UCSD-AML1 (cell line): ENCODE measurements around the gene COPB2.
"Not testable (repeated sequence)": the region's sequence is repeated elsewhere in the genome, so short reads cannot be mapped to it uniquely, and the experiment has no call there.

Experiments used
- DNase-seq: peaks from one replicate; lab custom pipeline; 2025; ENCODE audit not compliant: unreplicated experiment; lab: John Stamatoyannopoulos, UW

COPB2 gene

GRCh38 chr3:139389552-139390368, at the start of gene COPB2:
Gene COPB2 (minus strand): TSS chr3:139389647. CDS start chr3:139389550, 97 bp downstream.
- DNase-seq: peak; percentile 99

DNA sequence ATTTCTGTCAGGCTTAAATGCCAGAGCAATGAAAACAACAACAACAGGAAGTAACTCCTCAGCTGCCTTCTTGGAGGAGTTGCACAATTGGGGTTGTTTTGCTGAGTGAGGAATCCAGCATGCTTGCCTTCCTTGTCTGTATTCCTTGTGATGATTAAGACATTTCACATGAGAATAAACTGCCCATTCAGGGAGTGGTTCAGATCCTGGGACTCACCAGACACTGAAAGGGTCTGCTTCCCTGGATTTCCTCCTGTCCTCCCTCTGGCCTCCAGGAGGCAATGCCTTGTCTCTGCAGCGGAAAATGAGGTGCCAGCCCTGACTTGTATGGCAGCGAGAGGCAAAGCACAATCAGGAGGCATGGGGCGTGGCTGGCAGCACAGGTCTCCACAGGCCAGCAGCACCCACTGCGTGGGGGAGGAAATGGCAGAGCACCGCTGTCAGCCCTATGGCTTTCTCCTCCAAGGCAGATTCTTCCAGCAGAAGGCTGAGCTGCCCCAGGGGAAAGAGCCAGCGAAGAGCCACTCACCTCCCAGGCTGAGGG, 45.4 kb upstream of the COPB2 start:
- DNase-seq: no peak

GRCh38 chr3:139434228-139434627, 44.8 kb upstream of the COPB2 start:
- DNase-seq: no peak

DNA sequence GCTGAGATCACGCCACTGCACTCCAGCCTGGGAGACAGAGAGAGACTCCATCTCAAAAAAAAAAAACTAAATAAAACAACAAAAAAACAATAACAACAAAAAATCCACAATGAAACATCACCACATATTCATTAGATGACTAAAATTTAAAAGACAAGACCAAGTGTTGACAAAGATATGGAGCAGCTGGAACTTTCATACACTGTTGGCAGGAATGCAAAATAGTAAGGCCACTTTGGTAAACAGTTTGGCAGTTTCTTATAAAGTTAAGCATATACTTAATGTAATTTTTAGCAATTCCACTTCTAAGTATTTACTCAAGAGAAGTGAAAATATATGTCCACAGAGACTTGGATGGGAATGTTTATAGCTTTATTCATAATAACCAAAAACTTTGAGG, 43.6 kb upstream of the COPB2 start:
- no peak for DNase-seq

DNA sequence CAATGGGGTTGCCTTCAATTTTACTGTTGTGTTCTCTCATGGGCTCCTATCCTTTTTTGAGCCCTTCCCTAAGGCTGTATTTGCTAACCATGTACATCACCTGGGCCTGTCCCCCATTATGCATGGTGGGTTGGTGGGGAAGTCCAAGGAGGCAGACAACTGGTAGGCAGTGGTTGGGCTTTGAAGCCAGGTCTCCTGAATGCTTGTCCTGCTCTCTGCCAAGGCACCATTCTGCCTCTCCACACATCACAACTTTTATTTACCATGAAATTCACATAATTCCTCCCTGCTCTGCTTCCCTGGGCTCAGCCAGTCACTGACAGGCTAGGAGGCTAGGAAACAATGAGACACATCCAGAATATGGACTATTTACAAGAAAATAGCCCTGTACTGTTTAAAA, 41.0 kb upstream of the COPB2 start:
- no peak for DNase-seq

DNA sequence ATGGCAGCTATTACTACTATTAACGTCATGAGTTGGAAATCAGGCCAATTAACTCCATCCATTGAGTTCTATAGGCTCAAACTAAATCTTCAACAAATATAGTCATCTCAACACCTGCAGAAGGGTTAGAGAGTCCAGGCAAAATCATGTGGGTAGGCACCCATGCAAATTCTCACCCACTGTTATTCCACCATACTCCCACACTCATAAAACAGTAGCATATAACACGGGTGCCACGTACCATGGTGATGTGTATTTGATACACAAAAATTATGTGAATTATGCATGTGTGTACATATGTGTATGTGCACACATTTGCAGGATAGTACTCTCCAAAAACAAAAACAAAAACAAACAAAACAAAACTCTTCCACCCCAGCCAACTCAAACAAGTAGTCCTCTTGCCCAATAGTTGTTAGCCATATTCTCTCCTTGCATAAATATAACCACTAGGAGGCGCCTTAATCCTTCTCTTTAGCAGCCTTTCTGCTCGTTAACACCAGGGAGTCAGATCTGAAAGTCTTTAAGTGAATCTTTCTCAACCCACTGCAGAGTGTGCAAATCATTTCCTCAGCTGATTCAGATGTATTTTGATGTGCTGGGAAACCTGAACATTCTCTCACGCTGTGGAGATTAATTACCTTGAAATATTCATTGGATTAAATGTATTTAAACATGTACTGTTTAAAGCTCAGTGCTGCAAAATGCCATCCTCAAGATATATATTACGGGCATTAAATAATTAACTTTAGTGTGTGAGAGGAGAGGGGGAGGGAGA, 38.0 kb upstream of the COPB2 start:
- DNase-seq: no peak

DNA sequence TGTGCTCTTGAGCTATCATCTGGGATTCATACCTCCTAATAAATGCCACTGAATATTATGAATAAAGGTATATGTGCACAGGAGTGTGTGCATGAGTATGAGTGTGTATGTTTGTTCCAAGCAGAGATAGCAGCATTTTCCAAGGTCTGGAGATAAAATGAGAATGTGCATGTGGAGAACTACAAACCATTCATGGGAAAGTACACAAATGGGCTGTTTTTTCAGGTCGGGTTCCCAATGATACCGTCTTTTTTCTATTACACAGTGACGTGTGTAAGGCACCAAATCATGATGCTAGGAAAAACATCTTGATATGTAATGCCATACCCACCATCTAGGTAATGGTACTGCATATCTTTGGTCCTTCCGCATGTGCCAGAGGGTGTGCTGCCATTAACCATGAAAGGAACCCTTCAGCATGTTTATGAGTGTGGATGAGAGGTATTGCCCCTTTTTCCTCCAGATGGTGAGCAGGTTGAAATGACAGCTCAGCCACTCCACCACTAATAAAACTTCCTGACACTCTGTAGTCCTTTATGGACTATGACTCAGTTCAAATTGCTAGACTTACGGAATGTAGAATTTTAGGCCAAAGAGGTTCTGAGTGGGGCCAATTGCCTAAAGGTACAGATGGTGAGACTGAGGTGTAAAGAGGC, 36.4 kb upstream of the COPB2 start:
- DNase-seq: no peak

DNA sequence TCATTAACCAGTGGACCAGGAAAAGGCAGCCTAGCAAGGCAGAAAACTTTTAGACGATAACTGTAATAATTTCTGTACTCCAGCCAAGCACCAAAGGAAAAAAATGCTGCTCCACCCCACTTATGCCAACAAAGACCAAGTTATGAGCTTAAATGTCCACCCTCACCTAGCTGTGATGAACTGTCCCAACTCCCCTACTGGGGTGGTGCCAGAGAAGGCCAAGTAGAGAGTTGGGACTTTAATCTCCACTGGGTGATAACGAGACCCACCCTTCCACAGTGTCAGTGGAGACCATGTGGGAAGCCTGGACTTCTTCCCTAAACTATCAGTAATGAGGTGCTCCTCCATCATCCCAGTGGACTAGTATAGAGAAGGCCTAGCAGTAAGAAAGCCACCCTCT, 33.8 kb upstream of the COPB2 start:
- DNase-seq: no peak

- no peak for DNase-seq
Measured at GRCh38 chr3:139421460-139421859, 32.0 kb upstream of the COPB2 start.

DNA sequence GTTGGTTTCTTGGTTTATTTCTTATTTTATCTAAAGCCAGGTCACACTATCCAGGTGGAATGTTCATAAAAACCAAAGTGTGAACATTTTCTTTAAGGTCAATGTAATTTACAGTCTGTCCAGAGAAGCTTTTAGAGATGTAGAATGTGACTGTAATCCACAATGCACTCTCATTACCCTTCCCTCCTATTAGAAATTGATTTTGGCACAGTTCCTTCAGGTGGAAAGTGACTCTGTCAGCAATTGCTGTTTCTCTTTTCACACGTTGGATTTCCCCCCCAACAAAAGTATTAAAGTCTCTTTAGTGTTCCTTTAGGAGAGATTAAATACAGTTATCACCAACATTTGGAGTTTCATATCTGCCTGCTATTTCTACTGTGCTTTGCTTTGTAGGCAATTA, 31.6 kb upstream of the COPB2 start:
- no peak for DNase-seq

DNA sequence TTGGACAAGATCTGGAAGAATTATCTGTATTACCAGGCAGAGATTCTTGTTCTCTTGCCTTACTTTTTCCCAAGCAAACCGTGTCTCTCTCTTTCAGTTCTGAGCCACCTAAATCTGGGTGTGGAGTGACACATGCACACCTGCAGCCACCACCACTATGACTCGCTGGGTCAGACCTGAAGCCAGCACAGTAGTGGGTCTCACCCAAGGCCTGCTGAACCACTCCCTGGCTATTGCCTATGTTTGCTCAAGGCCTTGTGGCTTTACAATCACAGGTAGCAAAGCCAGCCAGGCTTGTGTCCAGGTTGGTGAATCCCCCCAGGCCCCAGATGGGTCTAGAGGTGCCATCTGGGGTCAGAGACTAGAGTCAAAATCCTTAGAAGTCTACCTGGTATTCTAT, 28.7 kb upstream of the COPB2 start:
- no peak for DNase-seq

GRCh38 chr3:139416275-139416674, 26.8 kb upstream of the COPB2 start:
- DNase-seq: no peak

- no peak for DNase-seq
Measured at GRCh38 chr3:139414608-139415224, 25.3 kb upstream of the COPB2 start.

DNA sequence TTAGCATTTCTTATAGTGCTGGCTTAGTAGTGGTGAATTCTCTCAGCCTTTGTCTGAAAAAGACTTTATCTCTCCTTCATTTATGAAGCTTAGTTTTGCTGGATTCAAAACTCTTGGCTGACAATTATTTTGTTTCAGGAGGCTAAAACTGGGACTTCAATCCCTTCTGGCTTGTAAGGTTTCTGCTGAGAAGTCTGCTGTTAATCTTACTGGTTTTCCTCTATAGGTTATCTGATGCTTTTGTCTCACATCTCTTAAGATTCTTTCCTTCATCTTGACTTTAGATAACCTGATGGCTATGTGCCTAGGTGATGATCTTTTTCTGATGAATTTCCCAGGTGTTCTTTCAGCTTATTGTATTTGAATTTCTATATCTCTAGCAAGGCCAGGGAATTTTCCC, 23.4 kb upstream of the COPB2 start:
- DNase-seq: not testable (repeated sequence)

- DNase-seq: not testable (repeated sequence)
Measured at GRCh38 chr3:139401155-139401554, 11.7 kb upstream of the COPB2 start.

- DNase-seq: no peak
Measured at GRCh38 chr3:139396707-139397106, 7.3 kb upstream of the COPB2 start.

DNA sequence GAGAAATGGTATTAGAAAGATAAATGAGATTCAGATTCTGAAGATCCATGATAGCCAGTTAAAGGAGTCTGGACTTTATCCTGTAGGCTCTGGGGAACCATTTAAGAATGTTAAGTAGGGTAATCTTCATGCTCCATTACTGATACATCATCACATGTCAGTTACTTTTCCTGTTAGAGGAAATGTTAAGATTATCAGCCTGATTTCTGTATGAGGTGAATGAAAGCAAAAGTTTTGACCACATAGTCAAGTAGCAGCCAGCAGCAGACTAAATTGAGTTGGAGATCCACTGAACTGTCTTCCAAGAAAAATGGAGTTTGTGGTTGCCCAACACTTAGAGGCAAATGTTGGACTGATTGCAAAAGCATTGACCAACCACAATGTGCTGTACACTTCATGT, 4.7 kb upstream of the COPB2 start:
- no peak for DNase-seq

GRCh38 chr3:139388821-139389551, 461 bp downstream of the COPB2 start:
- DNase-seq: no peak

DNA sequence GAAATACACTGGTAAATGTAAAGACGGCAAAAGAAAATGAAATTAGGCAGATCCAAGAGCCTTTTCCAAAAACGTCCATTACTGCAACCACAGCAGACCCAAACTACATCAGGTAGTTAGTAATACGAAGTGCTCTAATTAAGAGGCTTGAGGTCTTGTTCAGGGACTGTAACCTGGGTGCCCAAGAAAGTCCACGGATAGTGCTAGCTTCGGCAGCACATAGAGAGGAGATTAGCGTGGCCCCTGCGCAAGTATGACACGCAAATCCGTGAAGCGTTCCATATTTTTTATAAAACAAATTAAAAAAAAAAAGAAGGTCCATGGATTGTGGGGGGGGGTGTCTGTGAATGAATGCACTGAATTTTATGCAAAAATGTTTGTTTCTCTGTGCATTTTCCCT, 1.4 kb downstream of the COPB2 start:
- no peak for DNase-seq

DNA sequence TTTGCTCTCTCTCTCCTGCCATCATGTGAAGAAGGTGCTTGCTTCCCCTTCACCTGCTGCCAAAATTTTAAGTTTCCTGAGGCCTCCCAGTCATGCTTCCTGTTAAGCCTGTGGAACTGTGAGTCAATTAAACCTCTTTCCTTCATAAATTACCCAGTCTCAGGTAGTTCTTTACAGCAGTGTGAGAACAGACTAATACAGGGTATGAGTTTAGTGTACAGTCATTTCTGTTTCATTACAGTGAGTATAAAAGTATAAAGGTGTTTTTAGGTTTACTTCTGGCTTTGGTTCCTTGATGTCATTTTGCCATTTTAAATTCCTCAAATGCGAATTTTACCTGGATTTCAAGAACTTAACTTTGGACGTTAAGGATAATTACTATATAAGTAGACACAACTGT, 7.2 kb downstream of the COPB2 start:
- DNase-seq: not testable (repeated sequence)
